ENCODE data around the gene ARF1.

DNA sequence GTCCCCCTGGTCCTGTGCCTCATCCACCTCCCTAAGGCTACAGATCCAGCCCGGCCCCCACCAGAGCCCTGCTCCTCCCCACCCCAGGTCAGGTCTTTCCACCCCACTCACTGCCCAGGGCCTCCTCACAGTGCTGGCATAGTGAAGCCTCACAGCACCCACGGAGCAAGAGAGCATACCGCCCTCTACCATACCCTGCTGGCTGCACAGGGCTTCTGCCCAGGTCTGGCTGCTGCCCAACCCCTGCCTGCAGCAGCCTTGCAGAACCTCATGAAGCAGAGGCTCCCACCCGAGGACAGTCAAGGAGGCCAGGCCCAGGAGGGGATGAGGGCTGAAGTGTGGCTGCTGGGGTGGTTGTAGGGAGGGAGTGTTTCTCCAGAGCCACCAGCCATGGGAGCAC, 19.7 kb upstream of the ARF1 start:
- TF ChIP-seq, protein P1, sequence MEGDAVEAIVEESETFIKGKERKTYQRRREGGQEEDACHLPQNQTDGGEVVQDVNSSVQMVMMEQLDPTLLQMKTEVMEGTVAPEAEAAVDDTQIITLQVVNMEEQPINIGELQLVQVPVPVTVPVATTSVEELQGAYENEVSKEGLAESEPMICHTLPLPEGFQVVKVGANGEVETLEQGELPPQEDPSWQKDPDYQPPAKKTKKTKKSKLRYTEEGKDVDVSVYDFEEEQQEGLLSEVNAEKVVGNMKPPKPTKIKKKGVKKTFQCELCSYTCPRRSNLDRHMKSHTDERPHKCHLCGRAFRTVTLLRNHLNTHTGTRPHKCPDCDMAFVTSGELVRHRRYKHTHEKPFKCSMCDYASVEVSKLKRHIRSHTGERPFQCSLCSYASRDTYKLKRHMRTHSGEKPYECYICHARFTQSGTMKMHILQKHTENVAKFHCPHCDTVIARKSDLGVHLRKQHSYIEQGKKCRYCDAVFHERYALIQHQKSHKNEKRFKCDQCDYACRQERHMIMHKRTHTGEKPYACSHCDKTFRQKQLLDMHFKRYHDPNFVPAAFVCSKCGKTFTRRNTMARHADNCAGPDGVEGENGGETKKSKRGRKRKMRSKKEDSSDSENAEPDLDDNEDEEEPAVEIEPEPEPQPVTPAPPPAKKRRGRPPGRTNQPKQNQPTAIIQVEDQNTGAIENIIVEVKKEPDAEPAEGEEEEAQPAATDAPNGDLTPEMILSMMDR (IDR thresholded peaks at IDR 0.05): no peak
- TF ChIP-seq EZH2 (IDR thresholded peaks at IDR 0.05; ENCODE audit: borderline replicate concordance, insufficient read depth, low read depth, low read length, poor library complexity, severe bottlenecking): no peak

Data from B cell (primary cell).